Psoas muscle (tissue), 8 donors: ENCODE measurements around the gene SPSB1. TPM values are rescaled to one million over a fixed set of nuclear protein-coding genes. Genes with fewer than 3 reads are reported as not detected.

Experiments used
- ATAC-seq, 4 donors: fragments of 200-7000 bp; cut with Tn5 transposase; one replicate each; pipeline ENCODE4 v1.9.1; 2020; ENCODE audit warnings: moderate library complexity in 3 of 4, mild to moderate bottlenecking in 2 of 4
- DNase-seq, 2 donors: peaks; one replicate each; pipeline ENCODE4 v3.0.0-alpha.2; 2020
- H3K27ac ChIP-seq: fragments of 200-600 bp; one replicate; pipeline ENCODE4 v1.8.0; 2022
- H3K27me3 ChIP-seq, 3 donors: fragments of 200-600 bp in 1 of 3; one replicate each; pipeline versions ENCODE4 v1.6.1 to v1.8.0; 2013 to 2022; ENCODE audit warnings: low read length in 2 of 3, mild to moderate bottlenecking in 2 of 3, moderate library complexity in 1 of 3; ENCODE audit not compliant: insufficient read depth in 3 of 3
- H3K36me3 ChIP-seq, 2 donors: fragments of 200-600 bp in 1 of 2; one replicate each; pipeline versions ENCODE4 v1.6.1 to v1.8.0; 2013 to 2022; ENCODE audit warnings: low read depth in 1 of 2, mild to moderate bottlenecking in 1 of 2, moderate library complexity in 1 of 2; ENCODE audit not compliant: insufficient read depth in 1 of 2
- H3K4me1 ChIP-seq: fragments of 200-600 bp; one replicate; pipeline ENCODE4 v1.8.0; 2022
- H3K4me3 ChIP-seq: fragments of 200-600 bp; one replicate; pipeline ENCODE4 v1.8.0; 2022; ENCODE audit warnings: mild to moderate bottlenecking
- H3K9me3 ChIP-seq: fragments of 200-600 bp; one replicate; pipeline ENCODE4 v1.8.0; 2022
- CTCF ChIP-seq: fragments of 200-600 bp; IDR thresholded peaks from one replicate; pipeline ENCODE4 v1.8.0; 2022; ENCODE audit warnings: antibody characterized with exemption
- WGBS, 3 donors: extraction: QIAGEN DNeasy Blood & Tissue Kit; methylation state at CpG; one replicate each; pipeline versions ENCODE4 v1.1.6 to v1.1.7; 2013; 5-methylcytosine and 5-hydroxymethylcytosine counted together
- intact Hi-C, 2 donors: fragments of 100-400 bp; cut with DNase I; formaldehyde crosslinking; loops; one replicate each; pipeline versions ENCODE4 v1.11.0 to v1.14.2; 2022
- polyA plus RNA-seq, 3 donors: library from polyadenylated mRNA; stranded (reverse); fragments of 200-250 nt; gene quantifications; one replicate each; pipeline ENCODE4 v1.2.3, GENCODE V29; 2013
- total RNA-seq, 4 donors: library from RNA; stranded (reverse); fragmentation: NEBNext Ultra II Directional in 2 of 4; extraction: Animal tissue kit (Norgen Biotek cat#: 25700) in 2 of 4; gene quantifications; one replicate each; pipeline versions ENCODE4 v1.2.1 to v1.2.4, GENCODE V29; 2021 to 2023
- donor health status: healthy with polysubstance abuse.
- donor health status: DM: no; HTN: no; CAD: no; lungs with moderate emphysema.
- donor health status: Bipolar disorder and iron deficiency.
- donor health status: healthy.
- donor health status: DM: yes; HTN: yes; CAD: no.
- donor health status: DM: no; HTN: no; CAD: no.
- donor health status: DM: no; HTN: no; CAD: no.
- donor health status: DM: yes; HTN: yes; CAD: no.

Gene SPSB1
- total and polyA plus RNA-seq, 7 donors, result 12.0 to 60.7 (median 31.3) TPM

GRCh38 chr1:9317072-9317471, 24.4 kb downstream of the SPSB1 start:
- no peak overlapping the region for H3K4me3 ChIP-seq
- TF ChIP-seq CTCF, result no peak
- no peak overlapping the region for H3K27ac ChIP-seq
- H3K9me3 ChIP-seq, result no peaks in the 10 kb centered on the region
- peaks cover 18% of the 10 kb centered on the region for H3K4me1 ChIP-seq
- no peaks in the 10 kb centered on the region for H3K36me3 ChIP-seq
- ATAC-seq (no peak), DNase-seq (no peak)
- intact Hi-C loops, result loop anchor here in 1 of 2 donors (5.0 kb wide), 1 partner anchor 40 kb away; no protein-coding TSS in a partner anchor
- no peaks in the 10 kb centered on the region for H3K27me3 ChIP-seq
- WGBS, 3 donors, result 87 to 96% (median 93%) methylated on average over 7 of the region's 7 CpGs

- TF ChIP-seq CTCF, result no peak
- Histone ChIP-seq H3K4me1 (peaks cover 20% of the 10 kb centered on the region), H3K27ac (no peak overlapping the region), H3K36me3 (no peaks in the 10 kb centered on the region), H3K9me3 (no peaks in the 10 kb centered on the region), H3K27me3 (no peaks in the 10 kb centered on the region), H3K4me3 (no peak overlapping the region)
- peak; percentile 70 to 80 for DNase-seq
- intact Hi-C loops, result loop anchor here in 1 of 2 donors (5.0 kb wide), 1 partner anchor 39 kb away; no protein-coding TSS in a partner anchor
- peak in 3 of 4 donors; percentile 25 to 50 (median 34) for ATAC-seq
- WGBS, 3 donors, result 40 to 53% (median 51%) methylated on average over 28 of the region's 28 CpGs
Measured at GRCh38 chr1:9317591-9318417, 25.1 kb downstream of the SPSB1 start.

GRCh38 chr1:9319208-9319788, 26.6 kb downstream of the SPSB1 start:
- no peaks in the 10 kb centered on the region for H3K36me3 ChIP-seq
- DNase-seq, result no peak
- TF ChIP-seq CTCF, result no peak
- H3K4me3 ChIP-seq, result no peak overlapping the region
- intact Hi-C loops, result loop anchor here in 1 of 2 donors (5.0 kb wide), 1 partner anchor 38 kb away; no protein-coding TSS in a partner anchor
- no peak overlapping the region for H3K27ac ChIP-seq
- H3K27me3 ChIP-seq, result no peaks in the 10 kb centered on the region
- H3K4me1 ChIP-seq, result peaks cover 21% of the 10 kb centered on the region
- H3K9me3 ChIP-seq, result no peaks in the 10 kb centered on the region
- no peak for ATAC-seq
- 83 to 91% (median 86%) methylated on average over 16 to 20 of the region's 20 CpGs for WGBS, 3 donors

GRCh38 chr1:9319789-9320519, 27.3 kb downstream of the SPSB1 start:
- H3K27ac ChIP-seq, result no peak overlapping the region
- intact Hi-C loops, result loop anchor here in 1 of 2 donors (5.0 kb wide), 1 partner anchor 37 kb away; no protein-coding TSS in a partner anchor

More at GRCh38 chr1:9319789-9320519, 27.3 kb downstream of the SPSB1 start:
- H3K4me1 ChIP-seq, result peaks cover 27% of the 10 kb centered on the region
- no peak overlapping the region for H3K4me3 ChIP-seq
- DNase-seq (no peak), ATAC-seq (no peak)
- TF ChIP-seq CTCF, result no peak
- no peaks in the 10 kb centered on the region for H3K27me3 ChIP-seq
- no peaks in the 10 kb centered on the region for H3K9me3 ChIP-seq
- WGBS, 3 donors, result 79 to 81% (median 79%) methylated on average over 20 to 21 of the region's 21 CpGs
- no peaks in the 10 kb centered on the region for H3K36me3 ChIP-seq
